Activated CD4-positive, alpha-beta T cell treated with anti-CD3 and anti-CD28 coated beads, Interleukin-2, amount 10 ng/mL, durations not matched to agents 7 days and 5 days (primary cell): ENCODE measurements around the gene RAB3A. TPM values are rescaled to one million over a fixed set of nuclear protein-coding genes. Genes with fewer than 3 reads are reported as not detected.
"Not testable (repeated sequence)": the region's sequence is repeated elsewhere in the genome, so short reads cannot be mapped to it uniquely, and the experiment has no call there.

ENCODE experiments used
- CTCF ChIA-PET: fragments of 350-600 bp; sonication (Branson Sonifier 250); formaldehyde crosslinking; loops from one replicate; lab custom pipeline; 2021; ENCODE audit warnings: antibody characterized with exemption; lab: Charles Lee
- POLR2A ChIA-PET: fragments of 350-600 bp; sonication (Branson Sonifier 250); formaldehyde crosslinking; loops from one replicate; lab custom pipeline; 2021; ENCODE audit warnings: antibody characterized with exemption; lab: Charles Lee
- DNase-seq: peaks from one replicate; pipeline ENCODE4 v3.0.0-alpha.2; 2020
- H3K27ac Mint-ChIP-seq: one replicate; pipeline ENCODE4 v1.8.0; 2021; ENCODE audit warnings: mild to moderate bottlenecking, moderate library complexity, mixed read lengths
- H3K27me3 Mint-ChIP-seq: one replicate; pipeline ENCODE4 v1.8.0; 2021; ENCODE audit warnings: mixed read lengths
- H3K36me3 Mint-ChIP-seq: one replicate; pipeline ENCODE4 v1.8.0; 2021; ENCODE audit warnings: low read depth, mixed read lengths
- H3K4me1 Mint-ChIP-seq: one replicate; pipeline ENCODE4 v1.8.0; 2021; ENCODE audit warnings: mixed read lengths
- H3K4me3 Mint-ChIP-seq: one replicate; pipeline ENCODE4 v1.8.0; 2021; ENCODE audit warnings: mild to moderate bottlenecking, moderate library complexity, mixed read lengths
- H3K9me3 Mint-ChIP-seq: one replicate; pipeline ENCODE4 v1.8.0; 2021; ENCODE audit warnings: mixed read lengths
- total RNA-seq, 2 experiments: library from RNA; stranded (reverse); gene quantifications; one replicate each; pipeline ENCODE4 v1.2.3, GENCODE V29; 2021

RAB3A gene
- total RNA-seq, 2 experiments from 2014 or later, result 4.0 to 5.2 TPM

DNA sequence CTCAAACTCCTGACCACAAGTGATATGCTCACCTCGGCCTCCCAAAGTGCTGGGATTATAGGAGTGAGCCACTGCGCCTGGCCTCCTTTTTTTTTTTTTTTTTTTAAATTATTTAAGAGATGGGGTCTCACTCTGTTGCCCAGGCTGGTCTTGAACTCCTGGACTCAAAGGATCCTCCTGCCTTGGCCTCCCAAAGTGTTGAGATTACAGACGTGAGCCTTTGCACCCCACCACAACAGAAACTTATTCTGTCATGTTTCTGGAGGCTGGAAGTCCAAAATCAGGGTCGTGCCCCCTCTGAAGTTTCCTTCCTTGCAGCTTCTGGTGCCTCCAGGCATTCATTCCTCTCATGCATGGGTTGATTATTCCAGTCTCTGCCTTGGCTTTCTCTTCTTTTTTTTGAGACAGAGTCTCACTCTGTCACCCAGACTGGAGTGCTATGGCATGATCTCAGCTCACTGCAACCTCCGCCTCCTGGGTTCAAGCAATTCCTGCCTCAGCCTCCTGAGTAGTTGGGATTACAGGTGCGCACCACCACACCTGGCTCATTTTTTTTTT lies 44.7 kb downstream of the RAB3A start:
- H3K27me3 Mint-ChIP-seq, POLR2A ChIA-PET, CTCF ChIA-PET, H3K27ac Mint-ChIP-seq, H3K36me3 Mint-ChIP-seq, DNase-seq, H3K9me3 Mint-ChIP-seq, H3K4me3 Mint-ChIP-seq: not testable (repeated sequence)
- peaks cover 13% of the 10 kb centered on the region for H3K4me1 Mint-ChIP-seq

DNA sequence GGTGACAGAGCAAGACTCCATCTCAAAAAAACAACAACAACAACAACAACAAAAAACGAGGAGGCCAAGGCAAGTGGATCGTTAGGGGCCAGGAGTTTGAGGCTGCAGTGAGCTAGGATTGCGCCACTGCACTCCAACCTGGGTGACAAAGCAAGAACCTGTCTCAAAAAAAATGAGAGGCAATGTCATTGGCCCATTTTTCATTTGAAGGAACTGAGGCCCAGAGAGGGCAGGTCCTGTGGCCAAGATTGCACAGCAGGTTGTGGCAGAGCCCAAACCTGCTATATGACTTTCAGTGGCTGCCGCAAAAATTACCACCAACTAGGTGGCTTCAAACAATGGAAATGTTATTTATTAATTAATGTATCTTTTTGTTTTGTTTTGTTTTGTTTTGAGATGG lies 45.4 kb downstream of the RAB3A start:
- no peak overlapping the region for H3K4me3 Mint-ChIP-seq
- H3K27me3 Mint-ChIP-seq, result no peaks in the 10 kb centered on the region
- no peaks in the 10 kb centered on the region for H3K9me3 Mint-ChIP-seq
- no peak overlapping the region for H3K27ac Mint-ChIP-seq
- H3K4me1 Mint-ChIP-seq, result peaks cover 17% of the 10 kb centered on the region
- peaks cover 2% of the 10 kb centered on the region for H3K36me3 Mint-ChIP-seq
- CTCF ChIA-PET, result interaction anchor here (0.6 to 1.2 kb wide), 2 partner anchors 93 to 96 kb away, joined by 3 to 4 read pairs; no protein-coding TSS in a partner anchor
- POLR2A ChIA-PET, result no interaction called here
- DNase-seq, result no peak

DNA sequence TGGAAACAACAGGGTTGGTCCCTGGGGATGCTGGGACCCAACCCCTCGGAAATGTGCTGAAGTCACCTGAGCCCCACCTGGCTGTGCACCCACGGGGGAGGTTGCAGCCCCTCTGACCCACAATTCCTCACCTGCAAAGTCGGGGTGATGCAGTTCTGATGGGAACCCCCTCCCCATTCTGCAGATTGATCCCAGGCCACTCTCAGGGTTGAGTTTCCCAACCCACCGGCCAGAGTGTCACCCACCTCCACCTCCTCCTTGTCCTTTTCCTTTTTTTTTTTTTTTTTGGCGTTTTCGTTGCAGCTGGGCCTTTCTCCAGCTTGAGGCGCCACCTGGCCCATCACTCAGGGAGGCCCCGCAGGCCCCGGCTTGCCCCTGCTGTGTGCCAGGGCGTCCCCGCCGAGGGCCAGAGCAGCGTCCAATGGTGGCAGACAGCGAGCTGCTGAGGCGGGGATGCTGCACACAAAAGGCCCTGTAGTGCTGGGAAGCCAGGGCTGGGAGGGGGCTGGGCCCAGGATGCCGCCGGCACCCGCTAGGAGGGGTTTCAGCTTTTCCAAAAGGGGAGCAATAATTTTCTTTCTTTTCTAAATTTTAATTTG lies 46.3 kb downstream of the RAB3A start:
- no peaks in the 10 kb centered on the region for H3K9me3 Mint-ChIP-seq
- ChIA-PET POLR2A (no interaction called here), CTCF (interaction anchor here (1.2 kb wide), 1 partner anchor 94 kb away, joined by 3 read pairs; no protein-coding TSS in a partner anchor)
- H3K36me3 Mint-ChIP-seq, result no peaks in the 10 kb centered on the region
- H3K27me3 Mint-ChIP-seq, result no peaks in the 10 kb centered on the region
- H3K27ac Mint-ChIP-seq, result no peak overlapping the region
- DNase-seq, result no peak
- no peak overlapping the region for H3K4me3 Mint-ChIP-seq
- H3K4me1 Mint-ChIP-seq, result peaks cover 17% of the 10 kb centered on the region

DNA sequence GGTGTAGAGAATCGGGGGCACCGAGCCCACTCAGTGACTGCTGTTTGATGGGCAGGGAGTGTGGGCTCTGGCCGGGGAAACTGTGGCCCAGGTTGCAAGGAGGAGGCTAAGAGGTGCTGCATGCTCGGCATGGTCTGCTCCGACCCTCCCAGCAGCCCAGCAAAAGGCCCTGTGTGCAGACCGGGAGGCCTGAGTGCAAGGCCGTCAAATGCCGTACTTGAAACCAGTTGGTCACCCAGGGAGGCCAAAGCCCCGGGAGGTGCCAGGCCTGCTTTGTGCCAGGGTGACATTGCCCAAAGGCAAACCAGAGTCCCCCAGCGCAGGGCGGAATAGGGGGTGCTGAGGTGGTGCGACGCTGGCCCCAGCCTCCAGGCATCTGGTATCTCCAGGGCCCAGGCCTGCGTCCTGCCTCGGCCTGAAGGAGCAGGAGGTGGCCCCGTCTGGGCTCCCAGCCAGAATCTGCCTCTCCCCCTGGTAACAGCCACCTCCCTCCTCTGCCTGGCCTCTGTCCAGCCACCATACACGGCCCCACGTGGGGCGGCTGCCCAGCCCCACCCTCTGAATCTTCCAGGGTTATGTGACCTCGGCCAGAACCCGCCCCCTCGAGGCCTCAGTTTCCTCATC lies 46.9 kb downstream of the RAB3A start:
- ChIA-PET CTCF (interaction anchor here (0.9 to 1.2 kb wide), 3 partner anchors 45 to 391 kb away, joined by 3 read pairs; no protein-coding TSS in a partner anchor), POLR2A (no interaction called here)
- peaks cover 1% of the 10 kb centered on the region for H3K36me3 Mint-ChIP-seq
- H3K4me1 Mint-ChIP-seq, result peaks cover 19% of the 10 kb centered on the region
- no peak for DNase-seq
- no peaks in the 10 kb centered on the region for H3K27me3 Mint-ChIP-seq
- no peak overlapping the region for H3K4me3 Mint-ChIP-seq
- H3K9me3 Mint-ChIP-seq, result no peaks in the 10 kb centered on the region
- H3K27ac Mint-ChIP-seq, result no peak overlapping the region

DNA sequence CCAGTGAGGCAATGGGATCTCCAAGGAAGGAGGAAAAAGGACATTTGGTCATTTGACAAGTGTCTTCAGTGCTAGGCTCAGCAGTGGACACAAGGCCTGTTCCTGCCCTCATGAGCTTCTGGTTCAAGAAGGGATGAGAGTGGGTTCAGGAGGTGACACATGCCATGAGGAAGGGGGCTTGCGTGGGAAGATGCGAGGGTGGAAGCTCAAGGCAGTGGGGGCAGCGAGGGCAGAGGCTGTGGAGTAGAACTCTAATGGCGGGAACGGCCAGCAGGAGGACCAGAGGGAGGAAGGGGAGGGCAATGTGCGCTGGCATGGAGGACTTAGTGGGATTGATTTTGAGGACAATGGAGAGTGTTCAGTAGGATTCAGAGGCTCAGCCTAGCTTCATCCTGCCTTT lies 47.6 kb downstream of the RAB3A start:
- Mint-ChIP-seq H3K27me3 (no peaks in the 10 kb centered on the region), H3K27ac (no peak overlapping the region), H3K9me3 (no peaks in the 10 kb centered on the region), H3K4me1 (peaks cover 25% of the 10 kb centered on the region), H3K4me3 (no peak overlapping the region), H3K36me3 (peaks cover 1% of the 10 kb centered on the region)
- POLR2A ChIA-PET, result no interaction called here
- CTCF ChIA-PET, result interaction anchor here (0.9 kb wide), 2 partner anchors 44 to 390 kb away, joined by 3 read pairs; no protein-coding TSS in a partner anchor
- DNase-seq, result no peak

DNA sequence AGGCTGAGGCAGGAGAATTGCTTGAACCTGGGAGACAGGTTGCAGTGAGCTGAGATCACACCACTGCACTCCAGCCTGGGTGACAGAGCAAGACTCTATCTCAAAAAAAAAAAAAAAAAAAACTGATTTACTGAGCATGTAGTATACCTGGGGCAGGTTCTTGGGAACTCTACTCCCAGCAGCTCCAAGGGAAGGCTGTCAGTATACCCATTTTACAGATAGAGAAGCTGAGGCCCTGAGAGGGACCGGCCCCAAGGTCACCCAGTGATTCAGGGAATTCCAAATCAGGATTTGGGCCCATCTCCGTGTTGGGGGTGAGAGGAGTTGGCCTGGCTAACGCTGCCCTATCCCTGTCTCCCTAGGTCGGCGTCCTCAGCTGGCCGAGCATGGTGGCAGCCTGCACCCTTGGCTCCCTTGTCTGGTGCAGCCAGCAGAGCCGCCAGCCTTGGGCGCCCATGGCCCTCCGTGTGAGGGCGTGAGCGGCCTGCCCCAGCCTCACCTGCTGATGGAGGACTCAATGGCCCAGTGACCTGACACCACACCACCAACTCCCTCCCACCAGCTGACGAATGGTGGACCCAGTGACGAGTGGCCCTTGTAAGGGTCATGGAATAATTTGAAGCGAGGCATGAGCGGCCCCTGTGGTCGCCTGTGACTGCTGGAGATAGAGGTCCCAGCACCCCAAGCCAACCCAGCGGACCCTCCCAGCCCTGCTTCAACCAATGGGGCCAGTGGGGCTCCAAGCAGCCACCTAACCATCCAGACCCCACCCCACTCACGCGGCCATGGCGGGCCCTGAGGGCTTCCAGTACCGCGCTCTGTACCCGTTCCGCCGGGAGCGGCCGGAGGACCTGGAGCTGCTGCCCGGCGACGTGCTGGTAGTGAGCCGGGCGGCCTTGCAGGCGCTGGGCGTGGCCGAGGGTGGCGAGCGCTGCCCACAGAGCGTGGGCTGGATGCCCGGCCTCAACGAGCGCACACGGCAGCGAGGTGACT lies 48.5 kb downstream of the RAB3A start:
- H3K27ac Mint-ChIP-seq, result no peak overlapping the region
- H3K36me3 Mint-ChIP-seq, result peaks cover 2% of the 10 kb centered on the region
- no peaks in the 10 kb centered on the region for H3K9me3 Mint-ChIP-seq
- H3K4me1 Mint-ChIP-seq, result peaks cover 28% of the 10 kb centered on the region
- ChIA-PET CTCF (interaction anchor here (0.9 to 1.5 kb wide), 2 partner anchors 13 to 389 kb away, joined by 3 to 5 read pairs; no protein-coding TSS in a partner anchor), POLR2A (no interaction called here)
- H3K27me3 Mint-ChIP-seq, result no peaks in the 10 kb centered on the region
- no peak overlapping the region for H3K4me3 Mint-ChIP-seq
- no peak for DNase-seq

DNA sequence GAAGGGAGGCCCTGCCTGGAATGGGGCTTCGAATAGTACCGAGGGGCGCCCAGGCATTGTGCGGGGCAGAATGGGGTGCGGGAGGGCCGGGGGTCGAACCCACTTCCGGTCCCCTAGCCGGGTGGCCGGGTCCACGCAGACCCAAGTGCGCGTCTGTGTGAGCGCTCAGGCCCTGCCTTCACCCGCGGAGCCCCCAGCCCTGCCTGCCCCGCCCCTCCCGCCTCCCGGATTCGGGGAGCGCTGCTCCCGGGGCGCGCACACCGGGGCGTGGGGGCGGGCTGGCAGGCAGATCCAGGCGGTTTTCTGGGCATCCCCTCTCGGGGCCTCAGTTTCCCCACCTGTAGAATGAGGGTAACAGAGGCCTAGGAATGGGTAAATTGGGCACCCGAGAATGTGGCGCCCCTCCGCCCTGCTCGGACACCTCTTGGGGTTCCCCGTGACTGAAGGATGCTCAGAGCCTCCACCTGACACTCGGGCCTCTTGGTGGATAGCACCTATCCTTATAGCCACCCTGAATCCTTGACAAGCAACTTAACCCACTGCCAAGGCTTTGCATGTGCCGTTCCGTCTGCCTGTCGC lies 50.2 kb downstream of the RAB3A start:
- peak overlapping the region; percentile 85 for H3K27ac Mint-ChIP-seq
- H3K36me3 Mint-ChIP-seq, result peaks cover 7% of the 10 kb centered on the region
- H3K27me3 Mint-ChIP-seq, result no peaks in the 10 kb centered on the region
- CTCF ChIA-PET, result no interaction called here
- H3K4me3 Mint-ChIP-seq, result peak overlapping the region; percentile 82
- no peak for DNase-seq
- peaks cover 27% of the 10 kb centered on the region for H3K4me1 Mint-ChIP-seq
- H3K9me3 Mint-ChIP-seq, result no peaks in the 10 kb centered on the region
- POLR2A ChIA-PET, result no interaction called here

DNA sequence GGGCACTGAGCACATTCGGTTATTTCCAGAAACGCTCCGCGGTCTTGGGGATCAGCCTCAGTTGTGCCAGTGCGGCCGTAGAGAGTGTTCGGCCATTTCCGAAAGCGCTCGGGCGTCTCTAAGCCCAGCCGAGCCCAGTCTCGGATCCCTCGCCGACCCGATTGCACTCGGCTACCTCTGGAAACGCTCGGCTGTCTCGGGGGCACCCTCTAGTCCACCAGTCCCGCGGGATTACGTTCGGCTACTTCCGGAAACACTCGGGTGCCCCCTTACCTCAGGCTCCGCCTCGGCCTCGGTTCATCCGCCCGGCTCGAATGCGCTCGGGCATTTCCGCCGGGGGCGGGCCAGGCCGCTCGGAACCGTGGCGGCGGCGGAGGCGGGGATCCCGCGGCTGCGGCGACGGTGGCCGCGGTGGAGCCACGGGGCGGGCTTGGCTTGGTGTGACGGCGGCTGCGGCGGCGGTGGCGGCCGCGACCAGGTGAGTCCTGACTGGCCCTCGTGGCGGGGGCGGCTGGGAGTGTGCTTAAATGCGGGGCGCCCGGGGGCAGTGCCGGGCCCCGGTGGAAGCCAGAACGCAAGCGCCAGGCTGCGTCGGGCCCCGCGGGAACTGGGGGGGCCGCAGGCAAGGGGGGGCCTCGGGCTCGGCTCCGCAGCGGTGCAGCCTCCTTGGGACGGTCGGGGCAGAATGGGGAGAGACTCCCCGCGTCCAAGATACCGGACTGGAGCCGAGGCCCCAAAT lies 50.9 kb downstream of the RAB3A start, which contains the start of gene PIK3R2:
Gene PIK3R2, plus strand, starts transcription at position 347 of the 739 bp plus-strand sequence. CDS start 2,717 bp downstream, outside the sequence.
- Mint-ChIP-seq H3K27me3 (no peaks in the 10 kb centered on the region), H3K9me3 (no peaks in the 10 kb centered on the region), H3K4me1 (peaks cover 27% of the 10 kb centered on the region), H3K27ac (peak within 1 kb of the TSS; percentile 99), H3K36me3 (peaks cover 12% of the 10 kb centered on the region), H3K4me3 (peak within 1 kb of the TSS; percentile 82)
- ChIA-PET CTCF (interaction anchor here (0.6 to 3.1 kb wide), 15 partner anchors 8 to 215 kb away, joined by 3 to 18 read pairs (median 4); partner anchors contain the start of gene IFI30), POLR2A (no interaction called here)
- peak; percentile 100 for DNase-seq

DNA sequence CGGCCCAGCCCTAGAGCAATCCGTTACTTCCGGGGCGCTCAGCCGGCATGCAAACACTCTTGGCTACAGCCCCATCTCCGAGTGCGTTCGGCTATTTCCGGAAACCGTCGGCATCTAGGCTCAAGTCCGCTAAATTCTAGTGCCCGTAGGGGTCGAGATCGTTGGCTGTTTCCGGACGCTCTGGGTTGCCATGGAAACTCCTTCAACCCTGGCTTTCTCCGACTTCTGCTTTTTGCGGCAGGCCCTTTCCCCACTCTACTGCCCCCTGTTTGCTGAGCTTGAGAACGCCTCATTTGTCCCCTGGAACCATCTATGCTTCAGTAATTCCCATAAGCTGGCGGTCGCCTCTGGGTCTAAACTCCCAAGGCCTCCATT lies 51.4 kb downstream of the RAB3A start:
- Mint-ChIP-seq H3K27me3 (no peaks in the 10 kb centered on the region), H3K4me1 (peaks cover 27% of the 10 kb centered on the region), H3K36me3 (peaks cover 14% of the 10 kb centered on the region), H3K4me3 (peak overlapping the region; percentile 82), H3K27ac (peak overlapping the region; percentile 99), H3K9me3 (no peaks in the 10 kb centered on the region)
- DNase-seq, result peak; percentile 99
- POLR2A ChIA-PET, result no interaction called here
- CTCF ChIA-PET, result interaction anchor here (0.6 to 3.1 kb wide), 19 partner anchors 9 to 214 kb away, joined by 3 to 18 read pairs (median 4); partner anchors contain the start of gene IFI30

DNA sequence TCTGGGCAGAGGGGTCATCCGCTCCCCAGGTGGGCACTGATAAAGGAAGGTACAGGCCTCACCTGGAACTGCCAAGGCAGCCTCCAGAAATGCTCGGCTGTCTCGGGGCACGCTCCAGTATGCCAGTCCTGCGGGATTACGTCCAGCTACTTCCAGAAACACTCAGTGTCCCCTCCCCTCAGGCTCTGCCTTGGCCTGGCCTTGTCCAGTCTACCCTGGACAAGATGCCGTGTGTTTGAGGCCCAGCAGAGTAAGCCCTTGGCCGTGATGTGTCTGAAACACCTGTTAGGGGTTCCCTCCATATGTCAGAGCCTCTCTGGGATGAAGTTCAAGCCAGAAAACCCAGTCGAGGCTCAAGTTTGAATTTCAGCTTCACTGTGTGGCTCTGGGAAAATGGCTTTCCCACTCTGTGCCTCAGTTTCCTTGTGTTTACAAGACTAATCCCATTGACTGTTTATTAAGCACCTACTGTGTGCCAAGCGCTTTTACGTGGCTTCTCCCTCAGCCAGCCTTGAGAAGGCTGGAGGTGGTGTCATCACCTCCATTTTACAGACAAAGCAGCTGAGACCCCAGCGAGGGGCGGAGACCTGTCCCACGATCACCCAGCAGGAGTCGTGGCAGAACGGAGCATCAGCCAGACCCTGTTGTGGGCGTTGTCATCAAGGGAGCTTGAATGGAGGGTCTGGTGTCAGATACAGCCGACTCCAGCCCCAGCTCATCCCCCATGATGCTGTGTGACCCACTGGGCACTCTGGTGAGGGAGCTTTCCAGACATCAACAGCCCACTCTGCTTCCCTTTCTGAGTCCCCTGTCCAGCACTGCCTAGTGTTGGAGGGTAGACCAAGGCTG lies 52.8 kb downstream of the RAB3A start:
- Mint-ChIP-seq H3K36me3 (peaks cover 21% of the 10 kb centered on the region), H3K4me1 (peaks cover 27% of the 10 kb centered on the region), H3K27me3 (no peaks in the 10 kb centered on the region), H3K9me3 (no peaks in the 10 kb centered on the region), H3K27ac (peak overlapping the region; percentile 99), H3K4me3 (peak overlapping the region; percentile 82)
- ChIA-PET CTCF (interaction anchor here (0.6 to 3.1 kb wide), 11 partner anchors 10 to 214 kb away, joined by 3 to 18 read pairs (median 6); partner anchors contain the start of gene MPV17L2), POLR2A (interaction anchor here (0.6 kb wide), 2 partner anchors 10 to 1653 kb away, joined by 3 to 4 read pairs; no protein-coding TSS in a partner anchor)
- DNase-seq, result no peak

DNA sequence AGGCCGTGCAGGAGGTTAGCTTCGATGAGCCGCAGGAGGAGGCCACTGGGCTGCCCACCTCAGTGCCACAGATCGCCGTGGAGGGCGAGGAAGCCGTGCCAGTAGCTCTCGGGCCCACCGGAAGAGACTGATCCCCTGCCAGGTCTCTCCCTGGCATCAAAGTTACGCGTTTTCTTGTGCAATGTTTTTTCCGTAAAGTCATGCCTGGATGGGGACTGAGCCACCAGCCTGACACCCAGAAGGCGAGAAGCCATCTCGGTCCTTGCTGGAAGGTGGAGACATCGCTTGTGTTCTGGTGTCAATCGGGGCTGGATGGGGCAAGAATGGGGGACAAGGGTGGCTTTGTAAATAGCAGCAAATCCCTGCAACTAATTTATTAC lies 54.3 kb downstream of the RAB3A start:
- Mint-ChIP-seq H3K27me3 (no peaks in the 10 kb centered on the region), H3K27ac (no peak overlapping the region), H3K4me1 (peaks cover 26% of the 10 kb centered on the region), H3K36me3 (peaks cover 28% of the 10 kb centered on the region), H3K4me3 (no peak overlapping the region), H3K9me3 (no peaks in the 10 kb centered on the region)
- ChIA-PET POLR2A (no interaction called here), CTCF (no interaction called here)
- DNase-seq, result no peak
